GM12878 (cell line): ENCODE measurements around the gene MYMX. TPM values are rescaled to one million over a fixed set of nuclear protein-coding genes. Genes with fewer than 3 reads are reported as not detected.
A peak's percentile ranks its signal among the peaks of the same experiment; 100 is the strongest.

Experiments used
- ATF7 ChIP-seq: fragments of 450-650 bp; IDR thresholded peaks from 2 replicates; pipeline ENCODE4 v1.6.1; 2016; ENCODE audit warnings: low read depth, mild to moderate bottlenecking
- BHLHE40 ChIP-seq, 2 experiments: fragments of 450-650 bp in 1 of 2; IDR thresholded peaks; 2 replicates each; pipeline ENCODE4 v1.6.1; 2011 to 2017; ENCODE audit warnings: low read depth in 2 of 2, borderline replicate concordance in 1 of 2, improper control_type of control experiment in 1 of 2, low read length in 1 of 2, mild to moderate bottlenecking in 1 of 2
- BRCA1 ChIP-seq: IDR thresholded peaks from 2 replicates; pipeline ENCODE4 v1.6.1; 2011; ENCODE audit warnings: low read depth, low read length, improper control_type of control experiment
- FOXM1 ChIP-seq: IDR thresholded peaks from 2 replicates; pipeline ENCODE4 v1.6.1; 2012; ENCODE audit warnings: low read depth, mild to moderate bottlenecking, inconsistent platforms, low read length, moderate library complexity
- JUNB ChIP-seq: IDR thresholded peaks from 2 replicates; pipeline ENCODE4 v1.6.1; 2016; ENCODE audit warnings: antibody characterized with exemption, mild to moderate bottlenecking
- MEF2A ChIP-seq: IDR thresholded peaks from 2 replicates; pipeline ENCODE4 v1.6.1; 2011; ENCODE audit warnings: low read depth, mild to moderate bottlenecking, low read length, moderate library complexity; ENCODE audit not compliant: insufficient read depth
- NFXL1 ChIP-seq: fragments of 450-650 bp; IDR thresholded peaks from 2 replicates; pipeline ENCODE4 v1.6.1; 2017; ENCODE audit warnings: antibody characterized with exemption, mild to moderate bottlenecking, borderline replicate concordance
- RB1 ChIP-seq: fragments of 450-650 bp; formaldehyde crosslinking; IDR thresholded peaks from 2 replicates; pipeline ENCODE4 v1.6.1; 2017; ENCODE audit warnings: mild to moderate bottlenecking, borderline replicate concordance
- RELA ChIP-seq: fragments of 450-650 bp; IDR thresholded peaks from 2 replicates; pipeline ENCODE4 v1.8.0; 2014; ENCODE audit warnings: borderline replicate concordance; ENCODE audit not compliant: partially characterized antibody
- REST ChIP-seq: IDR thresholded peaks from 2 replicates; pipeline ENCODE4 v1.6.1; 2012; ENCODE audit warnings: mild to moderate bottlenecking, low read depth, low read length
- SP1 ChIP-seq: IDR thresholded peaks from one replicate; pipeline ENCODE4 v1.6.1; 2011; ENCODE audit warnings: low read depth, low read length
- SREBF1 ChIP-seq: IDR thresholded peaks from 2 replicates; pipeline ENCODE4 v1.6.1; 2012; ENCODE audit warnings: mild to moderate bottlenecking, low read length
- TBL1XR1 ChIP-seq: IDR thresholded peaks from 2 replicates; pipeline ENCODE4 v1.6.1; 2012; ENCODE audit warnings: low read depth, low read length, improper control_type of control experiment
- WRNIP1 ChIP-seq: IDR thresholded peaks from 2 replicates; pipeline ENCODE4 v1.6.1; 2011; ENCODE audit warnings: low read depth, low read length, improper control_type of control experiment, borderline replicate concordance
- ZNF274 ChIP-seq: IDR thresholded peaks from one replicate; pipeline ENCODE4 v1.8.0; 2011; ENCODE audit not compliant: insufficient read length, insufficient read depth
- polyA plus RNA-seq, 11 experiments: library from polyadenylated mRNA; depleted of rRNA in 4 of 11; unstranded in 6 of 11; stranded (reverse) in 5 of 11; fragments of >200 nt; fragmentation: Nextera tagmentation in 4 of 11; fragmentation: Illumina TruSeq in 1 of 11; extraction: Ambion mirVana in 4 of 11; extraction: Trizol in 1 of 11; gene quantifications; 1 replicate in 1 of 11; 2 replicates in 10 of 11; pipeline versions ENCODE4 v1.2.1 to v1.2.3, GENCODE V29; 2011 to 2016; ENCODE audit warnings: inconsistent platforms in 2 of 11, missing spikeins in 2 of 11, low read depth in 1 of 11
- total RNA-seq, 4 experiments: library from RNA; depleted of rRNA in 3 of 4; stranded (reverse); fragments of >200 nt in 3 of 4; fragmentation: Illumina TruSeq in 1 of 4; extraction: Trizol in 1 of 4; gene quantifications; 2 replicates each; pipeline versions ENCODE4 v1.2.1 to v1.2.3, GENCODE V29; 2013 to 2021
- TF ChIP-seq, protein P1 (sequence below): fragments of 450-650 bp; IDR thresholded peaks from 2 replicates; pipeline ENCODE4 v1.6.1; 2016; ENCODE audit warnings: mild to moderate bottlenecking
- TF ChIP-seq, protein P2 (sequence below): fragments of 450-650 bp; IDR thresholded peaks from 2 replicates; pipeline ENCODE4 v1.6.1; 2014; ENCODE audit warnings: mild to moderate bottlenecking
- TF ChIP-seq, protein P3 (sequence below): IDR thresholded peaks from 2 replicates; pipeline ENCODE4 v1.6.1; 2012; ENCODE audit warnings: low read length, inconsistent platforms
- TF ChIP-seq, protein P4 (sequence below): fragments of 450-650 bp; formaldehyde crosslinking; IDR thresholded peaks from 2 replicates; pipeline ENCODE4 v1.4.0; 2020; ENCODE audit warnings: mild to moderate bottlenecking, moderate library complexity

Gene MYMX
- total and polyA plus RNA-seq, 10 of the 15 experiments (the other 5 are each of a cell fraction or from before 2014, with no cell fraction given) = not detected

DNA sequence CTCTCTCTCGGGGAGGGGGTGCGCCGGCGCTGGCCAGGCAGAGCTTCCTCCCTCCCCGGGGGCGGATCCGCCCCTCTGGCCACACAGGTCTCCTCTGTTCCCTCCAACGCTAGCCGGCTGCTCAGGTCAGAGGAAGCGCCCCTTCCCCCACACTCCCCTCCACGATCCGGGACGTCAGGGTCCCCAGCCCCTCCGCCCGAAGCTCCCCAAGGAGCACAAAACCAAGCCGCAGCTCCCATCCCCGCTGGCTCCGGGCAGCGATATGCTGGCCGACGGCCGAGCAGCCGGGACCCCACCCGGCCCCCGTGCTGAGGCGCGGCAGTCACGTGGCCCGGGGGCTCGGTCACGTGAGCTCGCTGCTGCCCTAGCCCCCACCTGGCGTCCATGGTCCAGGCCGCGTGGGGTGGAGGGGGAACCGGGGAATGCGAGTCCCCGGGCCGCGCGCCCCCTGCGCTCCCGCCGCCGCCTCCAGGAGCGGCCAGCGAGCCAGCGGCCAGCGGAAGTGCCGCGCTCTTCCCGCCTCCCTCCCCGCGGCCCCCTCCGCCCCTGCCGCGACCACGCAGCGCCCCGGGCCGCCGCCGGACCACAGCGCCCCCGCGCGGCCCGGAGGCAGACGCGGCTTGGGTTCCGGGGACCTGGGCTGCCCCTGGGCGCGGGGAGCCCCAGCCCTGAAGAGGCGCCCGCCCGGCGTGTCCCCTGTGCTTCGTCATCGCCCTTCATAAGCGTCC, 40.5 kb downstream of the MYMX start, which contains the start of gene SLC35B2 (continued):
- no peak for TF ChIP-seq WRNIP1
- no peak for TF ChIP-seq REST
- peak; percentile 51; the same call in 1 of the 2 replicates for TF ChIP-seq RB1
- no peak for TF ChIP-seq BRCA1
- TF ChIP-seq, protein P1, sequence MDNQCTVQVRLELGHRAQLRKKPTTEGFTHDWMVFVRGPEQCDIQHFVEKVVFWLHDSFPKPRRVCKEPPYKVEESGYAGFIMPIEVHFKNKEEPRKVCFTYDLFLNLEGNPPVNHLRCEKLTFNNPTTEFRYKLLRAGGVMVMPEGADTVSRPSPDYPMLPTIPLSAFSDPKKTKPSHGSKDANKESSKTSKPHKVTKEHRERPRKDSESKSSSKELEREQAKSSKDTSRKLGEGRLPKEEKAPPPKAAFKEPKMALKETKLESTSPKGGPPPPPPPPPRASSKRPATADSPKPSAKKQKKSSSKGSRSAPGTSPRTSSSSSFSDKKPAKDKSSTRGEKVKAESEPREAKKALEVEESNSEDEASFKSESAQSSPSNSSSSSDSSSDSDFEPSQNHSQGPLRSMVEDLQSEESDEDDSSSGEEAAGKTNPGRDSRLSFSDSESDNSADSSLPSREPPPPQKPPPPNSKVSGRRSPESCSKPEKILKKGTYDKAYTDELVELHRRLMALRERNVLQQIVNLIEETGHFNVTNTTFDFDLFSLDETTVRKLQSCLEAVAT = peak; percentile 66; the same call in 1 of the 2 replicates
- TF ChIP-seq TBL1XR1 = peak; percentile 34; the same call in 1 of the 2 replicates
- no peak for TF ChIP-seq ATF7
- TF ChIP-seq, protein P2, sequence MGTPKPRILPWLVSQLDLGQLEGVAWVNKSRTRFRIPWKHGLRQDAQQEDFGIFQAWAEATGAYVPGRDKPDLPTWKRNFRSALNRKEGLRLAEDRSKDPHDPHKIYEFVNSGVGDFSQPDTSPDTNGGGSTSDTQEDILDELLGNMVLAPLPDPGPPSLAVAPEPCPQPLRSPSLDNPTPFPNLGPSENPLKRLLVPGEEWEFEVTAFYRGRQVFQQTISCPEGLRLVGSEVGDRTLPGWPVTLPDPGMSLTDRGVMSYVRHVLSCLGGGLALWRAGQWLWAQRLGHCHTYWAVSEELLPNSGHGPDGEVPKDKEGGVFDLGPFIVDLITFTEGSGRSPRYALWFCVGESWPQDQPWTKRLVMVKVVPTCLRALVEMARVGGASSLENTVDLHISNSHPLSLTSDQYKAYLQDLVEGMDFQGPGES = no peak
- TF ChIP-seq, protein P3, sequence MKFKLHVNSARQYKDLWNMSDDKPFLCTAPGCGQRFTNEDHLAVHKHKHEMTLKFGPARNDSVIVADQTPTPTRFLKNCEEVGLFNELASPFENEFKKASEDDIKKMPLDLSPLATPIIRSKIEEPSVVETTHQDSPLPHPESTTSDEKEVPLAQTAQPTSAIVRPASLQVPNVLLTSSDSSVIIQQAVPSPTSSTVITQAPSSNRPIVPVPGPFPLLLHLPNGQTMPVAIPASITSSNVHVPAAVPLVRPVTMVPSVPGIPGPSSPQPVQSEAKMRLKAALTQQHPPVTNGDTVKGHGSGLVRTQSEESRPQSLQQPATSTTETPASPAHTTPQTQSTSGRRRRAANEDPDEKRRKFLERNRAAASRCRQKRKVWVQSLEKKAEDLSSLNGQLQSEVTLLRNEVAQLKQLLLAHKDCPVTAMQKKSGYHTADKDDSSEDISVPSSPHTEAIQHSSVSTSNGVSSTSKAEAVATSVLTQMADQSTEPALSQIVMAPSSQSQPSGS = no peak
- no peak for TF ChIP-seq SP1
- peak; percentile 63 for TF ChIP-seq RELA
- no peak for TF ChIP-seq ZNF274
- no peak for TF ChIP-seq JUNB
- TF ChIP-seq, protein P4, sequence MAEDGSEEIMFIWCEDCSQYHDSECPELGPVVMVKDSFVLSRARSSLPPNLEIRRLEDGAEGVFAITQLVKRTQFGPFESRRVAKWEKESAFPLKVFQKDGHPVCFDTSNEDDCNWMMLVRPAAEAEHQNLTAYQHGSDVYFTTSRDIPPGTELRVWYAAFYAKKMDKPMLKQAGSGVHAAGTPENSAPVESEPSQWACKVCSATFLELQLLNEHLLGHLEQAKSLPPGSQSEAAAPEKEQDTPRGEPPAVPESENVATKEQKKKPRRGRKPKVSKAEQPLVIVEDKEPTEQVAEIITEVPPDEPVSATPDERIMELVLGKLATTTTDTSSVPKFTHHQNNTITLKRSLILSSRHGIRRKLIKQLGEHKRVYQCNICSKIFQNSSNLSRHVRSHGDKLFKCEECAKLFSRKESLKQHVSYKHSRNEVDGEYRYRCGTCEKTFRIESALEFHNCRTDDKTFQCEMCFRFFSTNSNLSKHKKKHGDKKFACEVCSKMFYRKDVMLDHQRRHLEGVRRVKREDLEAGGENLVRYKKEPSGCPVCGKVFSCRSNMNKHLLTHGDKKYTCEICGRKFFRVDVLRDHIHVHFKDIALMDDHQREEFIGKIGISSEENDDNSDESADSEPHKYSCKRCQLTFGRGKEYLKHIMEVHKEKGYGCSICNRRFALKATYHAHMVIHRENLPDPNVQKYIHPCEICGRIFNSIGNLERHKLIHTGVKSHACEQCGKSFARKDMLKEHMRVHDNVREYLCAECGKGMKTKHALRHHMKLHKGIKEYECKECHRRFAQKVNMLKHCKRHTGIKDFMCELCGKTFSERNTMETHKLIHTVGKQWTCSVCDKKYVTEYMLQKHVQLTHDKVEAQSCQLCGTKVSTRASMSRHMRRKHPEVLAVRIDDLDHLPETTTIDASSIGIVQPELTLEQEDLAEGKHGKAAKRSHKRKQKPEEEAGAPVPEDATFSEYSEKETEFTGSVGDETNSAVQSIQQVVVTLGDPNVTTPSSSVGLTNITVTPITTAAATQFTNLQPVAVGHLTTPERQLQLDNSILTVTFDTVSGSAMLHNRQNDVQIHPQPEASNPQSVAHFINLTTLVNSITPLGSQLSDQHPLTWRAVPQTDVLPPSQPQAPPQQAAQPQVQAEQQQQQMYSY (CRISPR knock-in tag) = no peak
- peak; percentile 94 to 99 for TF ChIP-seq BHLHE40 (IDR thresholded peaks at IDR 0.05; ENCODE audit: borderline replicate concordance in 1 of 2, low read depth in 2 of 2, low read length in 1 of 2)
- no peak for TF ChIP-seq SREBF1
- no peak for TF ChIP-seq NFXL1
- TF ChIP-seq FOXM1 = no peak
- TF ChIP-seq MEF2A = no peak
